Trophoblast cell (in vitro differentiated cells and primary cell): ENCODE data around the gene PIGR.

Experiments
- DNase-seq, 2 donors: peaks; one replicate each; pipeline ENCODE4 v3.0.0-alpha.2; 2016
- H2AFZ ChIP-seq: 2 replicates; pipeline ENCODE4 v1.6.1; 2013; ENCODE audit warnings: low read length, moderate library complexity, mild to moderate bottlenecking; ENCODE audit not compliant: insufficient read depth, poor library complexity
- H2AK5ac ChIP-seq: 2 replicates; pipeline ENCODE4 v1.6.1; 2013; ENCODE audit warnings: mild to moderate bottlenecking, low read length
- H2BK120ac ChIP-seq: 2 replicates; pipeline ENCODE4 v1.6.1; 2013; ENCODE audit warnings: low read length, mild to moderate bottlenecking, moderate library complexity; ENCODE audit not compliant: insufficient read depth, poor library complexity
- H2BK12ac ChIP-seq: 2 replicates; pipeline ENCODE4 v1.6.1; 2013; ENCODE audit warnings: mild to moderate bottlenecking, low read length, moderate library complexity
- H2BK5ac ChIP-seq: 2 replicates; pipeline ENCODE4 v1.6.1; 2013; ENCODE audit warnings: low read length, low read depth, moderate library complexity, mild to moderate bottlenecking; ENCODE audit not compliant: poor library complexity
- H3K14ac ChIP-seq: 2 replicates; pipeline ENCODE4 v1.6.1; 2013; ENCODE audit warnings: mild to moderate bottlenecking, low read length
- H3K18ac ChIP-seq: 2 replicates; pipeline ENCODE4 v1.6.1; 2013; ENCODE audit warnings: mild to moderate bottlenecking, low read length
- H3K23ac ChIP-seq: 2 replicates; pipeline ENCODE4 v1.6.1; 2013; ENCODE audit warnings: low read length
- H3K27ac ChIP-seq: 2 replicates; pipeline ENCODE4 v1.5.1; 2013; ENCODE audit warnings: low read depth, mild to moderate bottlenecking, inconsistent platforms, low read length, moderate library complexity
- H3K27me3 ChIP-seq: 2 replicates; pipeline ENCODE4 v1.6.1; 2013; ENCODE audit warnings: inconsistent platforms, mild to moderate bottlenecking, low read length, moderate library complexity; ENCODE audit not compliant: insufficient read depth
- H3K36me3 ChIP-seq, 2 experiments: 1 replicate in 1 of 2; 2 replicates in 1 of 2; pipeline ENCODE4 v1.6.1; 2013; ENCODE audit warnings: low read length in 2 of 2, mild to moderate bottlenecking in 2 of 2, moderate library complexity in 1 of 2; ENCODE audit not compliant: insufficient read depth in 2 of 2, control insufficient read depth in 1 of 2
- H3K4ac ChIP-seq: 2 replicates; pipeline ENCODE4 v1.6.1; 2013; ENCODE audit warnings: low read depth, mild to moderate bottlenecking, low read length, moderate library complexity
- H3K4me1 ChIP-seq, 2 experiments: 1 replicate in 1 of 2; 2 replicates in 1 of 2; pipeline ENCODE4 v1.6.1; 2013; ENCODE audit warnings: low read length in 2 of 2, mild to moderate bottlenecking in 2 of 2, moderate library complexity in 1 of 2; ENCODE audit not compliant: insufficient read depth in 2 of 2, control insufficient read depth in 1 of 2
- H3K4me2 ChIP-seq: 2 replicates; pipeline ENCODE4 v1.6.1; 2013; ENCODE audit warnings: inconsistent platforms, mild to moderate bottlenecking, low read length, moderate library complexity
- H3K4me3 ChIP-seq: 2 replicates; pipeline ENCODE4 v1.5.1; 2013; ENCODE audit warnings: mild to moderate bottlenecking, low read depth, low read length, inconsistent platforms
- H3K79me1 ChIP-seq: one replicate; pipeline ENCODE4 v1.6.1; 2013; ENCODE audit warnings: low read length
- H3K79me2 ChIP-seq: 2 replicates; pipeline ENCODE4 v1.6.1; 2013; ENCODE audit warnings: low read length, mild to moderate bottlenecking; ENCODE audit not compliant: control insufficient read depth, insufficient read depth, poor library complexity
- H3K9ac ChIP-seq: 2 replicates; pipeline ENCODE4 v1.6.1; 2013; ENCODE audit warnings: mild to moderate bottlenecking, low read length
- H3K9me3 ChIP-seq: 2 replicates; pipeline ENCODE4 v1.6.1; 2013; ENCODE audit warnings: low read depth, mild to moderate bottlenecking, control low read depth, inconsistent platforms, low read length; ENCODE audit not compliant: insufficient read depth
- H4K12ac ChIP-seq: 2 replicates; pipeline ENCODE4 v1.6.1; 2013; ENCODE audit warnings: low read depth, mild to moderate bottlenecking, low read length, moderate library complexity
- H4K8ac ChIP-seq: 2 replicates; pipeline ENCODE4 v1.6.1; 2013; ENCODE audit warnings: low read depth, mild to moderate bottlenecking, low read length, moderate library complexity
- H4K91ac ChIP-seq: one replicate; pipeline ENCODE4 v1.6.1; 2013; ENCODE audit warnings: low read depth, mild to moderate bottlenecking, low read length, moderate library complexity
- WGBS: extraction: QIAGEN DNeasy Blood & Tissue Kit; methylation state at CpG from one replicate; pipeline ENCODE4 v1.1.7; 2013; ENCODE audit warnings: missing lambda C conversion rate; ENCODE audit not compliant: insufficient read length, insufficient coverage; ENCODE audit errors: extremely low coverage; 5-methylcytosine and 5-hydroxymethylcytosine counted together

Gene PIGR

DNA sequence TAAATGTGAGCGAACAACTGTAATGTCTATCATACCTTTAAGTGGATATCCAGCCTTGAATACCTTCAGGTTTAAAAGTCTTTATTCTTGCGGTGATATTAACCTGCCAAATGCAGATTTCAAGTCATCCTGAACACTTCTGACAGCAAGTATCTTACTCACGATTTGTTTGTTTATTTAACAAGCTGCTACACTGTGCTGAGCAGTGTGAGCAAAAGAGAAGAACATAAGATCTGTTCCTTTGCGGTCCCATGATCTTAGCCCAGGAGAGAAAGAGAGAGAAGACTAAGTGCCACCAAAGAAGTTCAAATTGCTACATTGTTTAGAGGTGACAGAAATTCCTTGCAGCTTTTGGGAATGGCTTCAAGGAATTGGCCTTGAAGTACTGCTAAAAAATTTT lies 58.6 kb downstream of the PIGR start:
- no peak overlapping the region for H2BK5ac ChIP-seq
- no peaks in the 10 kb centered on the region for H3K9me3 ChIP-seq
- no peak overlapping the region for H2AK5ac ChIP-seq
- H3K4me1 ChIP-seq, result no peaks in the 10 kb centered on the region
- no peaks in the 10 kb centered on the region for H3K27me3 ChIP-seq
- no peak overlapping the region for H2BK120ac ChIP-seq
- H3K4ac ChIP-seq, result no peak overlapping the region
- no peak overlapping the region for H4K91ac ChIP-seq
- H3K4me2 ChIP-seq, result no peak overlapping the region
- WGBS, result no CpG with 5 or more reads among the region's 4 CpGs
- no peaks in the 10 kb centered on the region for H3K36me3 ChIP-seq
- no peak overlapping the region for H3K18ac ChIP-seq
- no peaks in the 10 kb centered on the region for H3K79me2 ChIP-seq
- no peak overlapping the region for H2BK12ac ChIP-seq
- H4K12ac ChIP-seq, result no peak overlapping the region
- no peak overlapping the region for H3K14ac ChIP-seq
- no peak overlapping the region for H3K4me3 ChIP-seq
- H3K79me1 ChIP-seq, result no peaks in the 10 kb centered on the region
- no peak for DNase-seq
- H3K27ac ChIP-seq, result no peak overlapping the region
- H3K23ac ChIP-seq, result no peak overlapping the region
- H3K9ac ChIP-seq, result no peak overlapping the region
- H4K8ac ChIP-seq, result no peak overlapping the region
- H2AFZ ChIP-seq, result no peak overlapping the region

DNA sequence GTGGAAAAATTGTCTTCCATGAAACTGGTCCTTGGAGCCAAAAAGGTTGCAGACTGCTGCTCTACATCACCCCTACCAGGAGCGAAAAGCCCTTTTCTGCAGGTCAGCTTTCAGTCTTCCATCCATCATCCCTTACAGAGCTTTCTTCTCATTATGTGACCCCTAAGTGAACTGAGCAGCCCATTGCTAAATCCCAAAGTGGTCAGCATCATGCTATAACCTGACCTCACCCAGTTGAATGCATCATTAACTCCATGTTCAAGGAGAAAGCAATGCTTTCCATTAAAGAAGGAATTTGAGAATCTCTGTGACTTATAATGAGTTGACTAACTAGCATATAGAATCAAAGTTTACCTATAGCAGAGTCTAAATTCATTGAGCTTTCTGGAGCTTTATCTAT lies 59.4 kb downstream of the PIGR start:
- no peak overlapping the region for H4K12ac ChIP-seq
- no peak overlapping the region for H4K8ac ChIP-seq
- no peak overlapping the region for H2BK120ac ChIP-seq
- H3K36me3 ChIP-seq, result no peaks in the 10 kb centered on the region
- no peak overlapping the region for H3K4me3 ChIP-seq
- no peak overlapping the region for H2BK5ac ChIP-seq
- H3K27me3 ChIP-seq, result no peaks in the 10 kb centered on the region
- no peak overlapping the region for H3K18ac ChIP-seq
- no peak overlapping the region for H3K4ac ChIP-seq
- H3K9ac ChIP-seq, result no peak overlapping the region
- no peak for DNase-seq
- no peak overlapping the region for H4K91ac ChIP-seq
- H3K9me3 ChIP-seq, result no peaks in the 10 kb centered on the region
- no peak overlapping the region for H2BK12ac ChIP-seq
- H3K4me1 ChIP-seq, result no peaks in the 10 kb centered on the region
- no CpG with 5 or more reads among the region's 1 CpG for WGBS
- H3K4me2 ChIP-seq, result no peak overlapping the region
- H3K14ac ChIP-seq, result no peak overlapping the region
- no peak overlapping the region for H2AK5ac ChIP-seq
- no peak overlapping the region for H3K27ac ChIP-seq
- H3K79me2 ChIP-seq, result no peaks in the 10 kb centered on the region
- H3K79me1 ChIP-seq, result no peaks in the 10 kb centered on the region
- no peak overlapping the region for H2AFZ ChIP-seq
- no peak overlapping the region for H3K23ac ChIP-seq

DNA sequence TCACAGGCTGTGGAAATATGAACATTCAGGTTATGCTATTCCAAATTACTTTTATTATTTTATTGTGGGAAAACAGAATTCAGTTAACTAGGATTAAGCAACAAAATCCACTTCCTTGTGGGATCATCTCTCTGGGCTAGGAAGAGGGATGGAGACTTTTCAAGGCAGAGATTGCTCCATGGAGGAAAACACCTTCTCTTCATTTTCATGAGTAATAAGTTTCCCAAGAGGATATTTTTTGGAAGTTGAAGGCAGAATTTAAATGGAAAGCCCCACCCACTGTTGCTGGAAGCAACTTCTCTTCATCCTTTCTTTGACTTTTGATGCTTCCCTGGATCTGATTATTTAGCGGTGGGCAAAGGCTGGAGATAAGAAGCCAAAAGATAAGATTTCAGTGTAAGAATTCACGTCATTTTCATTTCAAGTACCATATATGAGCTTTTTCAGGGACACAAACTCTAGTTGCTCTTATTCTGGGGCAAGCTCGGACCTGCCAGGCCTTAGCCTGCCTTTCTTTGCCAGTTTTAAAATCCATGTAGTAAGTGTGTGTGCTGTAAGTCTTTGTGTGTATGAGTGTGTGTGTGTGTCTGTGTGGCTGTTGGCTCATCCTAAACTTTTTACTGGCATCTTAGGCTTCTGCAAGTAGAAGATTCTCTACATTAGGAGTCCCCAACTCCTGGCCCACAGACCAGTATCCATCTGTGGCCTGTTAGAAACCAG lies 60.8 kb downstream of the PIGR start:
- no peak for DNase-seq
- no CpG with 5 or more reads among the region's 3 CpGs for WGBS

DNA sequence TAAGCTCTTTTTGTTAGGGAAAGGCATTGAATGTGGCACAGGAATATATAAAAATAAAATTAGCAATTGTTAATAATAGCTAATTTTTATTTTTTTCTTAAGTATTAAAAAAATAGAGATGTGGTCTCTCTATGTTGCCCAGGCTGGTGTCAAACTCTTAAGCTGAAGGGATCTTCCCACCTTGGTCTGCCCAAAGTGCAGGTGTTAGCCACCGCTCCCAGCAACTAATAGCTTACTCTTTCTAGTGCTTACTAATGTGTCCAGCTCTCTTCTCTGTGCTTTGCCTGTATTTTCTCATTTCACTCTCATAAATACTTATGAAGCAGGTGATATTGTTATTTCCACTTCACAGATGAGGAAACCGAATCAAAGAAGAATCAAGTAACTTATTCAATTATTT lies 62.4 kb downstream of the PIGR start:
- no peak overlapping the region for H2BK12ac ChIP-seq

More for the DNA sequence above, 60.8 kb downstream of the PIGR start:
- Histone ChIP-seq H3K27ac (no peak overlapping the region), H3K79me2 (no peaks in the 10 kb centered on the region), H3K4me1 (no peaks in the 10 kb centered on the region), H3K23ac (no peak overlapping the region), H2AFZ (no peak overlapping the region), H3K9ac (no peak overlapping the region), H2BK5ac (no peak overlapping the region), H3K79me1 (no peaks in the 10 kb centered on the region), H2BK12ac (no peak overlapping the region), H3K4ac (no peak overlapping the region), H3K4me3 (no peak overlapping the region), H3K4me2 (no peak overlapping the region), H3K18ac (no peak overlapping the region), H3K27me3 (no peaks in the 10 kb centered on the region), H3K14ac (no peak overlapping the region), H4K8ac (no peak overlapping the region), H3K36me3 (no peaks in the 10 kb centered on the region), H2BK120ac (no peak overlapping the region), H4K91ac (no peak overlapping the region), H3K9me3 (no peaks in the 10 kb centered on the region), H2AK5ac (no peak overlapping the region), H4K12ac (no peak overlapping the region)

More for the DNA sequence above, 62.4 kb downstream of the PIGR start:
- Histone ChIP-seq H3K4ac (no peak overlapping the region), H2BK120ac (no peak overlapping the region), H3K9me3 (no peaks in the 10 kb centered on the region), H4K91ac (no peak overlapping the region), H2BK5ac (no peak overlapping the region), H3K27me3 (no peaks in the 10 kb centered on the region), H3K23ac (no peak overlapping the region), H2AK5ac (no peak overlapping the region), H3K27ac (no peak overlapping the region), H3K4me2 (no peak overlapping the region), H3K18ac (no peak overlapping the region), H4K8ac (no peak overlapping the region), H3K4me3 (no peak overlapping the region), H3K14ac (no peak overlapping the region), H3K36me3 (no peaks in the 10 kb centered on the region), H4K12ac (no peak overlapping the region), H3K79me1 (no peaks in the 10 kb centered on the region), H3K79me2 (no peaks in the 10 kb centered on the region), H3K9ac (no peak overlapping the region), H2AFZ (no peak overlapping the region), H3K4me1 (no peaks in the 10 kb centered on the region)
- DNase-seq, result no peak
- no CpG with 5 or more reads among the region's 2 CpGs for whole genome bisulfite sequencing
